ENCODE measurements around the gene LTA. TPM values are rescaled to one million over a fixed set of nuclear protein-coding genes. Genes with fewer than 3 reads are reported as not detected.
A peak's percentile ranks its signal among the peaks of the same experiment; 100 is the strongest.
"Not testable (repeated sequence)": the region's sequence is repeated elsewhere in the genome, so short reads cannot be mapped to it uniquely, and the experiment has no call there.

LTA gene
- total RNA-seq, 1 experiment from 2014 or later: not detected

GRCh38 chr6:31586599-31587281 lies 14.7 kb downstream of the LTA start:
- no peak for DNase-seq (ENCODE audit: low spot score)

GRCh38 chr6:31587791-31588777 lies 16.0 kb downstream of the LTA start:
- no peak for DNase-seq (ENCODE audit: low spot score)

- DNase-seq (ENCODE audit: low spot score): no peak
These were observed 17.0 kb downstream of the LTA start for GRCh38 chr6:31588871-31589650.

GRCh38 chr6:31590691-31591090 lies 18.6 kb downstream of the LTA start:
- not testable (repeated sequence) for DNase-seq (ENCODE audit: low spot score)

- no peak for DNase-seq (ENCODE audit: low spot score)
These were observed 20.3 kb downstream of the LTA start for GRCh38 chr6:31592396-31592771.

GRCh38 chr6:31597006-31597405 lies 24.9 kb downstream of the LTA start:
- no peak for DNase-seq (ENCODE audit: low spot score)

GRCh38 chr6:31607317-31607716 lies 35.2 kb downstream of the LTA start:
- DNase-seq (ENCODE audit: low spot score): no peak

- DNase-seq (ENCODE audit: low spot score): no peak
These were observed 37.7 kb downstream of the LTA start for GRCh38 chr6:31609519-31610406.

GRCh38 chr6:31610968-31611367 lies 38.9 kb downstream of the LTA start:
- no peak for DNase-seq (ENCODE audit: low spot score)

- DNase-seq (ENCODE audit: low spot score): no peak
These were observed 42.1 kb downstream of the LTA start for GRCh38 chr6:31614075-31614619.

- no peak for DNase-seq (ENCODE audit: low spot score)
These were observed 42.8 kb downstream of the LTA start, which contains the start of gene AIF1 for GRCh38 chr6:31614684-31615578. AIF1 (plus strand) TSS chr6:31615234; CDS start chr6:31615330, 96 bp downstream.

GRCh38 chr6:31615748-31616147 lies 43.7 kb downstream of the LTA start:
- no peak for DNase-seq (ENCODE audit: low spot score)

- no peak for DNase-seq (ENCODE audit: low spot score)
These were observed 44.9 kb downstream of the LTA start for GRCh38 chr6:31617010-31617409.

GRCh38 chr6:31619805-31620585 lies 47.9 kb downstream of the LTA start:
- peak; percentile 98 for DNase-seq (ENCODE audit: low spot score)

- peak; percentile 72 for DNase-seq (ENCODE audit: low spot score)
These were observed 48.7 kb downstream of the LTA start, which contains the start of gene PRRC2A for GRCh38 chr6:31620586-31621319. PRRC2A (plus strand) TSS chr6:31620715; CDS start chr6:31622790, 2,075 bp downstream.

GRCh38 chr6:31621320-31621939 lies 49.3 kb downstream of the LTA start:
- no peak for DNase-seq (ENCODE audit: low spot score)

- DNase-seq (ENCODE audit: low spot score): no peak
These were observed 49.9 kb downstream of the LTA start for GRCh38 chr6:31621991-31622390.

Data from A172 (cell line).